ENCODE results near the gene CSNK1E.

CSNK1E gene

DNA sequence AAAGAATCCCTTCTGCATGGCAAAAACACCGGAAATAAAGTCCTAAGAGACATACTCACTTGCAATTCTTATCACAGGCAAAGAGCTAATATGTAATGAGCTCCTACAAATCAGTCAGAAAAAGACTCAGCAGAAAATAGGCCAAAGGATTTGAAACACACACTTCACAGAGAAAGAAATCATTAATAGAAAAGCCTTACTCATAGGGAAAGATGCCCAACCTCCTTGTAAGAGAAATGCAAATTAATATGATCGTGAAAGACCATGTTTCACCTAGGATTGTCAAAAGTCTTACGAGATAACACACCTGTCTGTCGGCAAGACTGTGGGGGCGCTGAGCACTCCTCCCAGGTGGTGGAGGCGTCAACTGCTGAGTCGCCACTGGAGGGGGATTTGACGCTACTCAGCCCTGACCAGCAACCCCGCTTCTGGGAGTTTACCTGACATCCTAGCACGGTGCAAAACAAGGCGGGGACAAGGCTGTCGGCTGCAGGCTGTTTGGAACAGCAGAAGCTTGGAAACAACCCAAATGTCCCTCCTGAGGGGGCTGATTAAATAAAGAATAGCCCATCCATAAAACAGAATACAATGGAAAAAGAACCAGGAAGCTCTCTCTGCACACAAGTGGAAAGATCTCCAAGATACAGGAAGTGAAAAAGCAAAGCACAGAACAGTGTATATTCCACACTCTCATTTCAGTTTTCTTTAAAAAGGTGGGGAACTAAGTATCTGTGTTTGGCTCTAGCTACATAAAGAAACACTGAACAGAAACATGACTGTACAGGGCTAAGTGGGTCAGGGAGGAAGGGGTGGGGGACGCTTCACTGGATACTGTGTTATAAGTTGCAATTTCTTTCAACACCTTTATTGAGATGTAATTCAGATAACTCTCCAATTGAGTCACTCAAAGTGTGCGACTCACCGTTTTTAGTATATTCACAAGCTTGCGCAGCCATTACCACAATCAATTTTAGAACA is 11.5 kb downstream of the CSNK1E start:
- no peak for DNase-seq (ENCODE audit: low spot score)

DNA sequence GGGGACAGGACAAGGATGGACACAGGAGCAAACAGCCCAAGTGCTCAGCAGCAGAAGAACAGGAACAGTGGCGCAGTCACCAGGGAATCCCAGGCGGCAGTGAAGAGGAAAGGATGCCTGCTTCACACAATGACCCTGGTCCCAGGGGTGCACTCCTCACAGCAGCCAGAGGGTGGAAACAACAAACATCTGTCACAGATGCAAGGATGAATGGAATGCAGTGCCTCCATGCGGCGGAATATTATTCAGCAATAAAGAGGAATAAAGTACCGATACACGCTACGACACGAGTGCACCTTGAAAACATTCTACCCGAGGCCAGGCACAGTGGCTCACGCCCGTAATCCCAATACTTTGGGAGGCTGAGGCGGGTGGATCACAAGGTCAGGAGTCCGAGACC is 12.7 kb downstream of the CSNK1E start:
- no peak for DNase-seq (ENCODE audit: low spot score)

DNA sequence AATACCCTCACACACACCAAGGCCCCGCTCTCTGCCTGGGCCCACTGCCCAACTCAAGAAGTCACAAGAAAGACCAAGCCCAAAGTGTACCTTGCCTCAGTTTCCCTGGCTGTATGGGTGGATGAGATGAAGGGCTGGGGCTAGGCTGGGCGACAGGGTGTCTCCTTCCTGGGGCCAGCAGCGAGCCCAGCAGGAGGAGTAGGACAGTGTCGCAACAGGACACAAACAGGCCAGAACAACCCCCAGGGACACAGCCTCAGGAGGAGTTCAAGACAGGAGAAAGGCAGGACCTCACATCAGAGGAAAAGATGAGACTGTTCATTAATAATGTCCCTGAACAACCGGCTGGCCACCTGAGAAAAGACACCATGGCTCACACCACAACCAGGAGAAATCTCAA is 13.3 kb downstream of the CSNK1E start:
- no peak for DNase-seq (ENCODE audit: low spot score)

DNA sequence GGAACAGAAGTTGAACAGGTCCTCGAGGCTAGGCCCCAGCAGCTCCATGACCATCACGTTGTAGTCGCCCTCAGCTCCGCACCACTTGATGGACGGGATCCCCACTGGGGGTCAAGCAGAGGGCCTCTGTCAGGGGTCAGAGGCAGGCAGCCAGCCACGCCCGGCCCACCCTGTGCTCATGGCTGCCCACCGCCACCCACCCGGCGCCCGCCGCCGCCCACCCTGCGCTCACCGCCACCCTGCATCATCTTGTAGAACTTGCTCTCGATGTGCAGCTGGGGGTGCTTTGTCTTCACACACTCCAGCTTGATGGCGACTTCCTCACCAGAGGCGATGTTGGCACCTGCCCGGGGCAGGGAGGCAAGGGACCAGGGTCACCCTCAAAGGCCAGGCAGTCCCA is 14.3 kb downstream of the CSNK1E start:
- no peak for DNase-seq (ENCODE audit: low spot score)

DNA sequence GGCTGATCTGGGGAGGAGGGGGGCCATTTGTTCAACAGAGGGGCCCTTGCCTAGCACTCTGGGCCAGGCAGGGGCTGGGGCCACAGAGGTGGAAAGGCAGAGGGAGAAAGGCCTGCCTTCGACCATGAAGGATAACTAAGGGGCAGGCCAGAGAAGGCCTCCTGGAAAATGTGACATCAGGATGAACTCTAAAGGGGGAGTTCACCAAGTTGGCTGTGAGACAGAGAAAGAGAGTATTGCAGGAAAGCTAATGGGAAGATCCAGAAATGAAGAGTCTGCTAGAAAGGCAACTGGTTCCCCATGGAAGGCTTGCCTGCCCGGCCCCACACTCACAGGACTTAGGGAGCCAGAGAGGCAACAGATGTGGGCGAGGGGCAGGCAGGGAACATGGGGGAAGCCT is 16.3 kb downstream of the CSNK1E start:
- no peak for DNase-seq (ENCODE audit: low spot score)

DNA sequence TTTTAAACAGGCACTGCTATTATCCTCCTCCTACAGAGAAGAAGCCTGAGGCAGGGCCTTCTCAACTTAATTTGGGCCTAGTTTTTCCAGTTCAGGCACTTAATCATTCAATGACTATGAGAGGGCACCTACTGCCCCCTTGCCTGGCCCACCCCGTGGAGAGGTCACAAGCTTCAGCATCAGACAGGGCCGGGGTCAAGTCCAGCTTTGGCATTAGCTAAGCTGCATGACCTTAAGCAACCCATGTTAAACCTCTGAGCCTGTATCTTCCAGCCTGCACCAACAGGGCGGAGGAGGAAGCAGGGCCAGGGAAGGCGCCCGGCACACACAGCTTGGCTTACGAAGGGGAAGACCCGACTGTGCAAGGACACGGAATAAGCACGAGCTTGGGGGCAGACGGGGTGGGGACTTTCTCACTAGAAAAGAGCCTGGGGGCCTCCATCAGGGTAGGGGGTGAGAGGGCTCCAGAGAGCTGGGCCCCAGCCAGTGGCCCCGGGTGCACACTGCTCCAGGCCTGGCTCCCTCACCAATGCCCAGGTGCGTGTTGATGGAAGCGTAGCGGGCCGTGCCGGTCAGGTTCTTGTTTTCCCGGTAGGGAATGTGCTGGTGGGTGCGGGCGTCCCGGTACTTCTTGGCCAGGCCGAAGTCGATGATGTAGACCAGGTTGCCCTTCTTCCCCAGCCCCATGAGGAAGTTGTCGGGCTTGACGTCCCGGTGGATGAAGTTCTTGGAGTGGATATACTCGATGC is 16.9 kb downstream of the CSNK1E start:
- DNase-seq (ENCODE audit: low spot score), result no peak

DNA sequence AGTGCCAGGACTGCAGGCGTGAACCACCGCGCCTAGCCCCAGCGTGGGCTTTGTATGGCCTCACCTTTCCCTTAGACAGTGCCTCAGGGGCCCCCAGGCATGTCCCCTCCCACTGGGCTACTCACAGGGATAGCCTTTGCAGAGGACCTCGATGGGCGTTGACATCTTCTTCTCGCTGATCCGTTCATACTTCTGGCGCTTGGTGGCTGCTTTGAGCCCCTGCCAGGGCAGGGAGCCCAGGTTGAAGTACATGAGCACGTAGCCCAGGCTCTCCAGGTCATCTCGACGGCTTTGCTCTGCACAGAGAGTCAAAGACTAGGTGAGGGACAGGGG is 17.5 kb downstream of the CSNK1E start:
- no peak for DNase-seq (ENCODE audit: low spot score)

DNA sequence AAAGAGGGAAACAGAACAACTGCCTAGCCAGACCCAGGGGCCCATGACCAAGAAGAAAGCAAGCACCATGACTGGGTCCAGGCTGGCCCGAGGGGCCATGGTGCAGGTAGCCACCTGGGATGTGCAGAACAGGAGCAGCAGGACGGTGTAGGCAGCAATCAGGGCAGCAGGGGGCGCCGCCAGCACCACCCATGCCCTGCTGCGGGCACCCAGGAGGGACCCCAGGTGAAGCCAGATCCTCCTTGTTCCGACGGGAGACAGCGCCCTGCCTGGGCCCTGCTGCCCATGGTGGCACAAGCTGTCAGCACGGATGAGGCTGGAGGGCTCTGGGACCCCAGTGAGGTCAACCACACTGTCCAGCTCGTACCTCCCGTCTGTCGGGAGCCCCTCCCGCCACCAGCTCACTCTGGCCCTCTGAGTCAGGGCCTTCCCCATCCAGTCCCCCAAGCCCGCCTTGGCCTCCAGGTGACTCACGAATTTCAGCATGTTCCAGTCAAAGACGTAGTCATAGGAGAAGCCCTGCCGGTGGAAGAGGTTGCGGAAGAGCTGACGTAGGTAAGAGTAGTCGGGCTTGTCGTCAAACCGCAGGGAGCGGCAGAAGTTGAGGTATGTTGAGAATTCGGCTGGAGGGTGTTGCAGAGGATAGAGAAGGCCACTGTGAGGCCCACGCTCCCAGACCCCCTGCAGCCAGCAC is 18.8 kb downstream of the CSNK1E start:
- DNase-seq (ENCODE audit: low spot score), result no peak

DNA sequence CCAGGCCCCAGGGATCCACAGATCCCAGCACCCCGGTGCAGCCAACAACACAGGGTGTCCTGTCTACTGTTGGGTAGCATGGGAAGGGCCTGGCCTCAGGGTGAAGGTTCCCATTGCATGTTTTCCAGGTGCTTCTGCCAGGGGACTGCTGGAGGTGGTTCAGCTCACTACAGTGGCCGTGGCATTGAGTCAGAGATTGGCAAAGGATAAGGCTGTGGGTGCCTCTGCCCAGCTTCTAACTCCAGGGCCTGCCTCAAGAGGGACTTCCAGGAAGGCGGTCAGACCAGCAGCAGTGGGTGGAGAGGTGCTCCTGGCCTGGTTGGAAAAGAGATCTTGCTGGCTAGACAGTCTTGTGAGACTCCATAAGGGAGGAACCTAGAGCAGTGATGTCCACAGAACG is 20.9 kb downstream of the CSNK1E start:
- no peak for DNase-seq (ENCODE audit: low spot score)

DNA sequence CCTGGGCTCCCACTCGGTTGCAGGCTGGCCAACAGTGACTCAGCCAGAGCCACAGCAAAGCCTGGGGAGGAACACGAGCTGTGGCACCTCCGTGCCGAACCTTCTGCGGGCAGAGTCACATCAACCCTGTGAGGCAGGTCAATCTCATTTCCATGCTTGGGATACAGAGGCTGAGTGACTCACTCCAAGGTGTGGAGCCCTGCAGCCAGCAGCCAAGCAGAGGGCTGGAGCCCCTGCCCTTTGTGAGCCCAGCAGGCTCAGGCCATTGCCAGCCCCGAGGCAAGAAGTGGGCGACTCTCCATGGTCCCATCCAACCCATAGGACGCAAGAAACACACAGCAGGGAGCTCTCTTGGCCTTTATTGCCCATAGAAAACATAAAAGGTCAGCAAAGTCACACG is 21.4 kb downstream of the CSNK1E start:
- DNase-seq (ENCODE audit: low spot score), result no peak

DNA sequence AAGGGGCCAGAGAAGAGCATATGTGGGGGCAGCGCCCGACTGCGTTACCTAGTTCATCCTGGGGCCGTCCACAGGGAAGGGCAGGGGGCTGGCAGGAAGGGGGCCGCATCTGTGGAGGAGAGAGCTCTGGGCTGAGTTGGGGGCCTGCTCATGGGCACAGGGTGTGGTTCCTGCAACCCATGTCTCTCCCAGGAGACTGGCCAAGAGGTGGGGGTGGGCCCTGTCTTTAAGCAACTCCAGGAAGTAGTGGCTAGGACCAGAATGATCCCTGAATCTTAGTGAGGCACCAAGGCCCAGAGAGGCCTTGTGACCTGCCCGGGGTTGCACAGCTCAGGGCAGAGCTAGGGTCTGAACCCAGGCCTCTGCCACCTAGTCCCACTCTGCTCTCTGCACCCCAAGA is 21.9 kb downstream of the CSNK1E start:
- DNase-seq (ENCODE audit: low spot score), result no peak

DNA sequence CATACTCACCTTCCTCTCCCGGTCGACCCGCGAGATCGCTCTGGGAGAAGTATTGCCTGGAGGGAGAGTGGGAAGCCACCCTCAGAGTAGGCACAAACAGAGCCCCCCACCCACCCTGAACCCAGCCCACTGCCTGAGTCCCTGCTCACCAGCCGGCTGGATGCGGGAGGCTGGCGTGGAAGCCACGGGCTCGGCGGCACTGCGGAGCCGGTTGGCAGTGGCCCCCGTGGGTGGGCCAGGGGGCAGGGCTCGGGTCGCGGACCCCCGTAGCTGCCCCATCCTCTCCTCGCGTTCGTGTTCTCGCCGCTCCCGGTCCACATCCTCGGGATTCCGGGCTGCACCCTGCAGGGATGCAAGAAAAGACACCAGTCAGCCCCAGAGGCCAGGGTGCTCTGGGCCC is 23.0 kb downstream of the CSNK1E start:
- no peak for DNase-seq (ENCODE audit: low spot score)

DNA sequence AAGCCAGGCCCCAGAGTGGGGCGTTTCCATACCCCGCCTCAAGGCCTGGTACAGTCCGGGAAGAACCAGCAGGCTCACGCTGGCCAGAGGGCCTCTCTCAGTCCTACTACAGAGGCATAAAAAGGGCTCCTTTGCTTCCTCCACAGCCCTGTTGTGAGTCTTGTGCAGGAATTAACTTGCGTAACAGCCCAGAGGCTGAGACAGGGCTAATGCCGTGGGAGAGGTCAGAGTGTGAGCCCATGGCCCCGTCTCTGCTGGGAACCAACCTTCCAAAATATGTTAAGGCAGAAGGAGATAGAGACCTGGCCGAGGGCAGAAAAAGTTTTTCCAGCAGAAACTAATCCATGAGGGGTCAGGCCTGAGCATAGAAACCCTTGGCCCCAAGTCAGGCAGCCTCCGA is 24.5 kb downstream of the CSNK1E start:
- DNase-seq (ENCODE audit: low spot score), result no peak

DNA sequence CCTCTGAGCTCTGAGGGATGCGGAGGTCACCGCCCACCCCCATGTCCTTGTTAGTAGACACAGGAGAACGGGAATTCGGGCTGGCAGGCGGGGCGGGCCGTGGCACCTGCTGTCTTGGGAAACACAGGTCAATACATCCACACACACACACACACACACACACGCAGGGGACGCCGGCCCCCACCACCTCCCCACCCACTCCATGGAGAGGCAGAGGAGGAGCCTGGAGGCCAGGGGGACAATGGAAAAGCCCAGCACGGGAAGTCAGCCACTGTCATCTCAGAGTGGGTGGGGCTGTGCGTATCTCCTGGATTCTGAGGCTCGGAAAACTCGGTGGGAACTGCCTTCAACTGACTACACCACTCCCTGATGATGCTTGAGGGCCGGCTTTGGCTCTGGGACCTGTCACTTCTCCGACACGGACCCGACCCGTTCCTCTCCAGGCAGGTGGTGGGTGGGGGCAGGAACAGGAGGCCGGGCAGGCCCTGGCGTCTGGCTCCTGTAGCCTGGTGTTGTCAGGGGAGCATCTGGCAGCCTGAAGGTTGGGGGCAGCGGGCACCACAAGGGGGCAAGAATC is 25.9 kb downstream of the CSNK1E start:
- DNase-seq (ENCODE audit: low spot score), result no peak

DNA sequence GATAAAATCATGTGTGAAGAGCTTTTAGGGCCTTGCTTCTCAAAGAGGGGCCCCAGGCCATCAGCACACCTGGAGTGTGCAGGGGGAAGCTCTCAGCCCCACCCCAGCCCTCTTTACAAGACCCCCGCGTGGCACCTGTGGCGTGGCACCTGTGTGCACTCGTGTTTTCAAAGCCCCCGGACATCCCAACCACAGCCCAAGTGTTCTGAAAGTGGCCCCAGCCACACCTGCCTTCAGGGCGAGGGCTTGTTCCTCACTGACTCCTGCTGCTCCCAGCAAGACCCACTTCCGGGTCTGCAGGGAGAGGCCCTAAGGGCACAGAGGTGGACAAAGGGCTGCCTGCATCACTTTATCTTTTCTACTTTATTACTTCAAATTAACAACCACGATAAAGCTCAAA is 26.9 kb downstream of the CSNK1E start:
- no peak for DNase-seq (ENCODE audit: low spot score)

DNA sequence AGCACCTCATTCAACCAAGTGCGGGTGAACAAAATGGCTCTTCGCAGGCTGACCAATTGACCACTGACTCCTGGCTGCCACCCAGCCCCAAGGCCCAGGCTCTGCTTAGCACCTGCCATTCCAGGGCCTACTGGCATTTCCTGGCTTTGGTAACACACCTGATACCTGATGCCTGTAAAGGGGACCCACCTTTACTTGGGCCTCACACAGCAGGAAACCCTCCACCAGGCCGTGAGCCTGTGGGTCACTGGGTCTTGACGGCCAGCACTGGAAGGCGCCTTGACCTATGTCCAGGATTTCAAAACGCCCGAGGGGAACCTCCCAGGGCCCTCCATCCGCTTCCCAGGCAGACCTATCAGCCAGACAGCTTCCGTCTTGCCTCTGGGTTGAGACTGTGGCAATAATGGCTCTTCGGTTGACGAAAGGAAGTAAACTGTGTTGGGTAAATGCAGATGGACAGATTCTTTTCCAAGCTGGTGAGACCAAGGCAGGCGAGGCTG is 27.6 kb downstream of the CSNK1E start:
- DNase-seq (ENCODE audit: low spot score), result no peak

DNA sequence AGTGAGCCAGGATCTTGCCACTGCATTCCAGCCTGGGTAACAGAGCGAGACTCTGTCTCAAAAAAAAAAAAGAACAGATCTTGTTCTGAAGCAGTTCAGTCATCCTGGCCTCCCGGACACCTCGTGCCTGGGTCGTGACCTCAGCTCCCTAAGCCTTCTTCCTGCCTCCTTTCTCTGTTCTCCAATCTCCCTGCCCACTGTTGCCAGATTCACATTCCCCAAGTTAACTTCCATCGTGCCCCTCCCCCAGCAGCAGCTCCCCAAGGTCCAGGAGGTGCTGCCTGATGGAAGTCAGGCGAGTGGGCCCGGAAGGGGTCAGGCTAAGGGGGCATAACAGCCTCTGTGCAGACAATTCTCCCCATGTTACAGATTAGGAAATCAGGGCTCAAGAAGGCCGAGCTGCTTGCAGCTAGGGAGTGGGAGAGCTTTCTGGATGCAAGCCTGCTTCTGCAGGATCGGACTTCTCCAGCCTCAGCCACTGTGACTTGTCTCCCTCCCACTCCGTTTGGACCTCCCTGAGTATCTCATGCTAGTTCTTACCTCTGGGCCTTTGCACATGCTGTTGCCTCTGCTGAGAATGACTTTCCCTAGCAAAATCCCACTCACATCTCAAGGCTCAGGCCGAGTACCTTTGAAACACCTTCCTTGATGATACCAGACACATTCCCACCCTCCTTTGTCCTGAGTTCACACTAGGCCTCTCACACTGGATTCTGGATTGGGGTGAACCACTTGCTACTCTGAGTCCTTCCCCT is 30.1 kb downstream of the CSNK1E start:
- no peak for DNase-seq (ENCODE audit: low spot score)

DNA sequence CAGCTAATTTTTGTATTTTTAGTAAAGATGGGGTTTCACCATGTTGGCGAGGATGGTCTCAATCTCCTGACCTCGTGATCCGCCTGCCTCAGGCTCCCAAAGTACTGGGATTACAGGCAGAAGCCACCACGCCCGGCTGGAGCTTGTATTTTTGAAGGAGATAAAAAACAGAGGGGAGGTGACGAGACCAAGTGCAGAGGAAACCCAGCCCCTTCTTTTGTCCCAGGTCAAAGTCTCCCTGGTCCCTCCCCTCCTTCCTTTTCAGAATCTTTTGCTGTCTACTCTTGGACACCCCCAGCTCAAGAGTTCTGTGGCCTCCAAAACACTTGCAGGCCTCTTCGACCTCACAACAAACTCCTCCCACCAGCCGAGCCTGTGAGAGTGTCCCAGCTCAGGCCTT is 32.2 kb downstream of the CSNK1E start:
- DNase-seq (ENCODE audit: low spot score), result no peak

DNA sequence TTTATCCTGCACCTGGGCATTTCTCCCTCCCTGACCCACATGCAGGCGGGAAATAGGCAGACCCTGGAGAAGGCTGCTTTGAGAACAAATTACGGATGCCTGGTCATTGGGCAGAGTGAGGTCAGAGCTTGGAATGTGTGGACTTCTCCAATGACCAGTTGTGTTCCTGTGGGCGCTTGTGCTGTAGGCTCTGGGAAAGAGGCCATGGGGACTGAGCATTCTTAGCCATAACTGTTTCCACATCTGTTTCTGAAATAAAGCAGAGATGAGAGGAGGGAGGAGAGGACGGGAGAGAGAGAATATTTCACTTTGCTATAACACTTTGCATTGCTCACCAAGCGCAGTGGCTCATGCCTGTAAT is 33.2 kb downstream of the CSNK1E start:
- DNase-seq (ENCODE audit: low spot score), result no peak

DNA sequence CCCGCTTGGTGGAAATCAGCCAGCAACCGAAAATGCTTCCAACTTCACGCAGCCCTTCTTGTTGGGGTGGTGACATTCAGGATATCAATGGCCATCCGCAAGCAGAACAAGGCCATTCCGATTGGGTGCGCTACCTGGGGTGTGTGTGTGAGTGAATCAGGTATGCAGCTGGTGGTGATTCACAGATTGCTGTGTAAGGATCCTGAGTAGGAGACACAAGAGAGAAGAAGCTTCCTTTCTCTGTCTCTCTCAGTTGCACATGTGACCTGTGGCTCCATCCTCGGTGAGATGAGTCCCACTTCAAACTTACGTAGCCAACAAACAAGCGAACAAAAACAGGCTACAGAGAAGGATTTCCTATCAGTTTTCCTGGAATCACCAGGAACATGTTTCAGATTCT is 34.8 kb downstream of the CSNK1E start:
- DNase-seq (ENCODE audit: low spot score), result no peak

DNA sequence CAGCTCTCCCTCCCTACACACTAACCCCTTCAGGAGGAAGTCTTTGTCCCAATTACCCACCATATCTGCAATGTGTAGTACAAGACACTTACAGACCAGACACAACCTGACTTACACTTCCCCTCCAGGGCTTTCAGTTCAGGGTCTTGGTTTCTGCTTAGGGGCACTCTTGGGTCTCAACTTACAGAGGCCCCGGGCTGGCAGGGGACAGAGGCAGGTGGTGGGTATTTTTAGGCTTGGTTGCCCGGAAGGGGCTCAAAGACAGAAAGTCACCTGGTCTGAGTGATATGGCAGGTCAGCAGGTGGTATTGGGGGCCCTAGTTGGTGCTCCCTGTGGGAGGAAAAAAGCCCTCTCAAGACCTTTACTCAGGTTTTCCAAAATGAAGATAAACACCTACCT is 41.1 kb downstream of the CSNK1E start:
- no peak for DNase-seq (ENCODE audit: low spot score)

Measured in LoVo (cell line).